GM23338 (cell line): ENCODE measurements around the gene SORBS1. TPM values are rescaled to one million over a fixed set of nuclear protein-coding genes. Genes with fewer than 3 reads are reported as not detected.

Experiments used
- ATAC-seq: fragments of 200-7000 bp; cut with Tn5 transposase; 3 replicates; pipeline ENCODE4 v1.9.1; 2020
- DNase-seq: peaks from one replicate; pipeline ENCODE4 v3.0.0-alpha.2; 2015; ENCODE audit warnings: low spot score
- H2AFZ ChIP-seq: fragments of 200-600 bp; sonication (generic); 2 replicates; pipeline ENCODE4 v1.8.0; 2016; ENCODE audit warnings: antibody characterized with exemption, mild to moderate bottlenecking, moderate library complexity
- H3F3A ChIP-seq: fragments of 200-600 bp; sonication (generic); replicated peaks from 2 replicates; pipeline ENCODE4 v1.8.0; 2017; ENCODE audit warnings: antibody characterized with exemption, mixed run types, low read depth
- H3K27ac ChIP-seq: fragments of 200-600 bp; sonication (generic); 2 replicates; pipeline ENCODE4 v1.6.1; 2016; ENCODE audit warnings: low read depth
- H3K27me3 ChIP-seq: fragments of 200-600 bp; sonication (generic); 2 replicates; pipeline ENCODE4 v1.8.0; 2016; ENCODE audit warnings: mild to moderate bottlenecking, mixed run types, moderate library complexity; ENCODE audit not compliant: insufficient read depth
- H3K36me3 ChIP-seq: fragments of 200-600 bp; sonication (generic); 2 replicates; pipeline ENCODE4 v1.8.0; 2016; ENCODE audit warnings: mild to moderate bottlenecking; ENCODE audit not compliant: insufficient read depth
- H3K4me1 ChIP-seq: fragments of 200-600 bp; sonication (generic); 2 replicates; pipeline ENCODE4 v1.8.0; 2016; ENCODE audit warnings: mild to moderate bottlenecking, moderate library complexity; ENCODE audit not compliant: insufficient read depth
- H3K4me2 ChIP-seq: fragments of 200-600 bp; sonication (generic); 2 replicates; pipeline ENCODE4 v1.7.1; 2017; ENCODE audit warnings: mixed run types
- H3K4me3 ChIP-seq: fragments of 200-600 bp; sonication (generic); 2 replicates; pipeline ENCODE4 v1.6.1; 2016; ENCODE audit warnings: mixed run types
- H3K79me2 ChIP-seq: fragments of 200-600 bp; sonication (generic); replicated peaks from 2 replicates; pipeline ENCODE4 v1.8.0; 2017; ENCODE audit warnings: mild to moderate bottlenecking; ENCODE audit not compliant: insufficient read depth
- H3K9me2 ChIP-seq: fragments of 200-600 bp; sonication (generic); 2 replicates; pipeline ENCODE4 v1.8.0; 2017; ENCODE audit not compliant: insufficient read depth
- H4K20me1 ChIP-seq: fragments of 200-600 bp; sonication (generic); replicated peaks from 2 replicates; pipeline ENCODE4 v1.8.0; 2017; ENCODE audit warnings: mild to moderate bottlenecking; ENCODE audit not compliant: insufficient read depth
- H3K27ac Mint-ChIP-seq: 2 replicates; pipeline ENCODE4 v1.8.0; 2020; ENCODE audit warnings: inconsistent platforms, mild to moderate bottlenecking, moderate library complexity, mixed read lengths
- H3K27me3 Mint-ChIP-seq: 3 replicates; pipeline ENCODE4 v1.8.0; 2022; ENCODE audit warnings: low read depth, mild to moderate bottlenecking, moderate library complexity, mixed read lengths, inconsistent platforms; ENCODE audit not compliant: insufficient read depth, poor library complexity
- H3K36me3 Mint-ChIP-seq: 3 replicates; pipeline ENCODE4 v1.8.0; 2021; ENCODE audit warnings: low read depth, mild to moderate bottlenecking, inconsistent platforms, moderate library complexity, mixed read lengths
- H3K4me1 Mint-ChIP-seq: 3 replicates; pipeline ENCODE4 v1.8.0; 2020; ENCODE audit warnings: mild to moderate bottlenecking, inconsistent platforms, mixed read lengths
- H3K4me3 Mint-ChIP-seq: 3 replicates; pipeline ENCODE4 v1.8.0; 2021; ENCODE audit warnings: moderate library complexity, mild to moderate bottlenecking, inconsistent platforms, mixed read lengths
- H3K9me3 Mint-ChIP-seq: 3 replicates; pipeline ENCODE4 v1.8.0; 2020; ENCODE audit warnings: moderate library complexity, mild to moderate bottlenecking, inconsistent platforms, mixed read lengths
- CREB1 ChIP-seq: fragments of 250-450 bp; sonication (Bioruptor Pico); IDR thresholded peaks from 2 replicates; pipeline ENCODE4 v1.5.0; 2020; ENCODE audit warnings: low read depth, mild to moderate bottlenecking, moderate library complexity
- EZH2 ChIP-seq: fragments of 200-600 bp; sonication (generic); IDR thresholded peaks from one replicate; pipeline ENCODE4 v1.8.0; 2017; ENCODE audit warnings: antibody characterized with exemption, mild to moderate bottlenecking, low read depth; ENCODE audit not compliant: unreplicated experiment
- JUNB ChIP-seq: IDR thresholded peaks from one replicate; pipeline ENCODE4 v1.6.1; 2016; ENCODE audit warnings: antibody characterized with exemption; ENCODE audit not compliant: unreplicated experiment
- NANOG ChIP-seq: IDR thresholded peaks from 2 replicates; pipeline ENCODE4 v1.6.1; 2016; ENCODE audit warnings: antibody characterized with exemption, borderline replicate concordance
- ZNF114 ChIP-seq: fragments of 250-450 bp; sonication (Bioruptor Pico); IDR thresholded peaks from 2 replicates; pipeline ENCODE4 v1.5.0; 2020; ENCODE audit warnings: mild to moderate bottlenecking, moderate library complexity
- ZNF331 ChIP-seq: fragments of 250-450 bp; sonication (Bioruptor Pico); IDR thresholded peaks from 2 replicates; pipeline ENCODE4 v1.5.0; 2020; ENCODE audit warnings: low read depth, mild to moderate bottlenecking, moderate library complexity
- polyA plus RNA-seq: library from polyadenylated mRNA; unstranded; fragments of >200 nt; fragmentation: Nextera tagmentation; extraction: Ambion mirVana; gene quantifications from 2 replicates; pipeline ENCODE4 v1.2.1, GENCODE V29; 2016
- total RNA-seq: library from RNA; depleted of rRNA; stranded (reverse); fragments of >200 nt; shearing (Covaris generic); gene quantifications from 2 replicates; pipeline ENCODE4 v1.2.3, GENCODE V29; 2014
- TF ChIP-seq, protein P1 (sequence below): IDR thresholded peaks from 2 replicates; pipeline ENCODE4 v1.6.1; 2016; ENCODE audit warnings: antibody characterized with exemption
- TF ChIP-seq, protein P2 (sequence below): IDR thresholded peaks from one replicate; pipeline ENCODE4 v1.6.1; 2018; ENCODE audit warnings: antibody characterized with exemption; ENCODE audit not compliant: unreplicated experiment
- TF ChIP-seq, protein P3 (sequence below): fragments of 250-450 bp; sonication (Bioruptor Pico); IDR thresholded peaks from 2 replicates; pipeline ENCODE4 v1.5.0; 2020; ENCODE audit warnings: mild to moderate bottlenecking, moderate library complexity

The SORBS1 gene
- total and polyA plus RNA-seq, 2 experiments from 2014 or later, result 47.7 to 51.5 TPM

DNA sequence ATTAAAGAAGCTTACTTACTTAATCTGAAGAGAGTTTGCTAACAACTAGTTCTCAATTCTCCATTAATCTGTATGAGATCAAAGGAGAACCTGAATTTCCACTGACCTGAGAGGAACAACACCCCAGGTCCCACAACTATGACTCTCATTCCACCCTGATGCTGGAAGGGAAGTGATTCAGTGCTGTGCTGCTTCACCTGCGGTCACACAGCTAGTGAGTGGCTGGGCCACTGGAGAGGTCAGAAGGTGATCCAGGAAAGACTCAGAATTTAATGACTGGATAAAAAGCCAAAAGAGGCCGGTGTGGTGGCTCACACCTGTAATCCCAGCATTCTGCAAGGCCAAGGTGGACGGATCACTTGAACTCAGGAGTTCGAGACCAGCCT lies 23.6 kb downstream of the SORBS1 start:
- no peak overlapping the region for H3K27ac Mint-ChIP-seq
- peaks cover 36% of the 10 kb centered on the region for H3K4me1 ChIP-seq
- 0 out of 2 replicates have a peak, but pooled peaks cover 6% of the 10 kb centered on the region for H3F3A ChIP-seq
- H3K36me3 Mint-ChIP-seq, result no peaks in the 10 kb centered on the region; the same call in 2 of the 3 replicates
- peaks cover 3% of the 10 kb centered on the region for H3K27me3 Mint-ChIP-seq
- H3K4me2 ChIP-seq, result no peak overlapping the region
- no peak overlapping the region for H3K27ac ChIP-seq
- H4K20me1 ChIP-seq, result peaks cover 24% of the 10 kb centered on the region
- DNase-seq, result no peak
- H3K4me3 Mint-ChIP-seq, result no peak overlapping the region
- H3K79me2 ChIP-seq, result peaks cover 88% of the 10 kb centered on the region
- H3K4me1 Mint-ChIP-seq, result peaks cover 27% of the 10 kb centered on the region
- no peak overlapping the region for H3K4me3 ChIP-seq
- H3K9me3 Mint-ChIP-seq, result no peaks in the 10 kb centered on the region
- H3K27me3 ChIP-seq, result no peaks in the 10 kb centered on the region
- no peaks in the 10 kb centered on the region for H3K36me3 ChIP-seq
- no peak for ATAC-seq
- no peak overlapping the region for H2AFZ ChIP-seq
- TF ChIP-seq, protein P1, sequence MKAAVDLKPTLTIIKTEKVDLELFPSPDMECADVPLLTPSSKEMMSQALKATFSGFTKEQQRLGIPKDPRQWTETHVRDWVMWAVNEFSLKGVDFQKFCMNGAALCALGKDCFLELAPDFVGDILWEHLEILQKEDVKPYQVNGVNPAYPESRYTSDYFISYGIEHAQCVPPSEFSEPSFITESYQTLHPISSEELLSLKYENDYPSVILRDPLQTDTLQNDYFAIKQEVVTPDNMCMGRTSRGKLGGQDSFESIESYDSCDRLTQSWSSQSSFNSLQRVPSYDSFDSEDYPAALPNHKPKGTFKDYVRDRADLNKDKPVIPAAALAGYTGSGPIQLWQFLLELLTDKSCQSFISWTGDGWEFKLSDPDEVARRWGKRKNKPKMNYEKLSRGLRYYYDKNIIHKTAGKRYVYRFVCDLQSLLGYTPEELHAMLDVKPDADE, result no peak
- no peak for TF ChIP-seq EZH2
- peaks cover 11% of the 10 kb centered on the region; the same call in 1 of the 2 replicates for H3K9me2 ChIP-seq

DNA sequence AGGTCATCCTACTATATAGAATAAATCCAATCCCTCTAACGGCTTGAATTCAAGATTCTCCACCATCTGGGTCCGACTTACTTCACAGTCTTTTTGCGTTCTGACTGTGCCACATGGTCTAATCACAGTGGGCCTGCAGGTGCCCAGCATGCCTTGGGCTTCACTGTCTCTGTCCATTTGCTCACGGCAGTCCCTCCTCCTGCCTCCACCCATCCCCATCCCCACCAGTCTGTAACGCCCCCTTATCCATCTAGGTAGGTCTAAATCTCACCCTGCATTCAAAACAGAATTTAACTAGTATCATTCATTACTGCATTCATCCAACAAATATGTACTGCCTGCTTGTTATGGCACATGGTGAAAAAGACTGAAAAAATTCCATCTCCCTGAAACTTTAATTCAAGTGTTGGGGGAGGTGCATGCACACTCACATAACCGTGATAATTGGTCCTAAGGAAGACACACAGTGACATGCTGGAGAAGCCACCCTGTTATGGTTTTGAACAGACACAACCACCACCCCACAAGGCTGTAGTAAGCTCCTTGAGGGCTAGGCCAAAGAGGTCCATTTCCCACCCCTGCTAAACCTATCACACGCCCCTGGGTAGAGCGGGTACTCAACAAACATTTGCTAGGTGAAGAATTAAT lies 24.2 kb downstream of the SORBS1 start:
- Histone ChIP-seq H3F3A (0 out of 2 replicates have a peak, but pooled peaks cover 6% of the 10 kb centered on the region), H3K4me3 (no peak overlapping the region), H4K20me1 (peaks cover 25% of the 10 kb centered on the region), H3K4me2 (no peak overlapping the region), H2AFZ (no peak overlapping the region), H3K27ac (no peak overlapping the region), H3K4me1 (peaks cover 37% of the 10 kb centered on the region), H3K79me2 (peaks cover 86% of the 10 kb centered on the region), H3K9me2 (peaks cover 11% of the 10 kb centered on the region; the same call in 1 of the 2 replicates), H3K27me3 (no peaks in the 10 kb centered on the region), H3K36me3 (no peaks in the 10 kb centered on the region)
- no peaks in the 10 kb centered on the region; the same call in 2 of the 3 replicates for H3K36me3 Mint-ChIP-seq
- H3K27ac Mint-ChIP-seq, result no peak overlapping the region
- peaks cover 3% of the 10 kb centered on the region for H3K27me3 Mint-ChIP-seq
- DNase-seq (no peak), ATAC-seq (no peak)
- no peaks in the 10 kb centered on the region for H3K9me3 Mint-ChIP-seq
- no peak overlapping the region for H3K4me3 Mint-ChIP-seq
- peaks cover 32% of the 10 kb centered on the region for H3K4me1 Mint-ChIP-seq
- no peak for TF ChIP-seq JUNB
- TF ChIP-seq, protein P2, sequence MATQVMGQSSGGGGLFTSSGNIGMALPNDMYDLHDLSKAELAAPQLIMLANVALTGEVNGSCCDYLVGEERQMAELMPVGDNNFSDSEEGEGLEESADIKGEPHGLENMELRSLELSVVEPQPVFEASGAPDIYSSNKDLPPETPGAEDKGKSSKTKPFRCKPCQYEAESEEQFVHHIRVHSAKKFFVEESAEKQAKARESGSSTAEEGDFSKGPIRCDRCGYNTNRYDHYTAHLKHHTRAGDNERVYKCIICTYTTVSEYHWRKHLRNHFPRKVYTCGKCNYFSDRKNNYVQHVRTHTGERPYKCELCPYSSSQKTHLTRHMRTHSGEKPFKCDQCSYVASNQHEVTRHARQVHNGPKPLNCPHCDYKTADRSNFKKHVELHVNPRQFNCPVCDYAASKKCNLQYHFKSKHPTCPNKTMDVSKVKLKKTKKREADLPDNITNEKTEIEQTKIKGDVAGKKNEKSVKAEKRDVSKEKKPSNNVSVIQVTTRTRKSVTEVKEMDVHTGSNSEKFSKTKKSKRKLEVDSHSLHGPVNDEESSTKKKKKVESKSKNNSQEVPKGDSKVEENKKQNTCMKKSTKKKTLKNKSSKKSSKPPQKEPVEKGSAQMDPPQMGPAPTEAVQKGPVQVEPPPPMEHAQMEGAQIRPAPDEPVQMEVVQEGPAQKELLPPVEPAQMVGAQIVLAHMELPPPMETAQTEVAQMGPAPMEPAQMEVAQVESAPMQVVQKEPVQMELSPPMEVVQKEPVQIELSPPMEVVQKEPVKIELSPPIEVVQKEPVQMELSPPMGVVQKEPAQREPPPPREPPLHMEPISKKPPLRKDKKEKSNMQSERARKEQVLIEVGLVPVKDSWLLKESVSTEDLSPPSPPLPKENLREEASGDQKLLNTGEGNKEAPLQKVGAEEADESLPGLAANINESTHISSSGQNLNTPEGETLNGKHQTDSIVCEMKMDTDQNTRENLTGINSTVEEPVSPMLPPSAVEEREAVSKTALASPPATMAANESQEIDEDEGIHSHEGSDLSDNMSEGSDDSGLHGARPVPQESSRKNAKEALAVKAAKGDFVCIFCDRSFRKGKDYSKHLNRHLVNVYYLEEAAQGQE, result no peak
- no peak for TF ChIP-seq ZNF331
- TF ChIP-seq, protein P3, sequence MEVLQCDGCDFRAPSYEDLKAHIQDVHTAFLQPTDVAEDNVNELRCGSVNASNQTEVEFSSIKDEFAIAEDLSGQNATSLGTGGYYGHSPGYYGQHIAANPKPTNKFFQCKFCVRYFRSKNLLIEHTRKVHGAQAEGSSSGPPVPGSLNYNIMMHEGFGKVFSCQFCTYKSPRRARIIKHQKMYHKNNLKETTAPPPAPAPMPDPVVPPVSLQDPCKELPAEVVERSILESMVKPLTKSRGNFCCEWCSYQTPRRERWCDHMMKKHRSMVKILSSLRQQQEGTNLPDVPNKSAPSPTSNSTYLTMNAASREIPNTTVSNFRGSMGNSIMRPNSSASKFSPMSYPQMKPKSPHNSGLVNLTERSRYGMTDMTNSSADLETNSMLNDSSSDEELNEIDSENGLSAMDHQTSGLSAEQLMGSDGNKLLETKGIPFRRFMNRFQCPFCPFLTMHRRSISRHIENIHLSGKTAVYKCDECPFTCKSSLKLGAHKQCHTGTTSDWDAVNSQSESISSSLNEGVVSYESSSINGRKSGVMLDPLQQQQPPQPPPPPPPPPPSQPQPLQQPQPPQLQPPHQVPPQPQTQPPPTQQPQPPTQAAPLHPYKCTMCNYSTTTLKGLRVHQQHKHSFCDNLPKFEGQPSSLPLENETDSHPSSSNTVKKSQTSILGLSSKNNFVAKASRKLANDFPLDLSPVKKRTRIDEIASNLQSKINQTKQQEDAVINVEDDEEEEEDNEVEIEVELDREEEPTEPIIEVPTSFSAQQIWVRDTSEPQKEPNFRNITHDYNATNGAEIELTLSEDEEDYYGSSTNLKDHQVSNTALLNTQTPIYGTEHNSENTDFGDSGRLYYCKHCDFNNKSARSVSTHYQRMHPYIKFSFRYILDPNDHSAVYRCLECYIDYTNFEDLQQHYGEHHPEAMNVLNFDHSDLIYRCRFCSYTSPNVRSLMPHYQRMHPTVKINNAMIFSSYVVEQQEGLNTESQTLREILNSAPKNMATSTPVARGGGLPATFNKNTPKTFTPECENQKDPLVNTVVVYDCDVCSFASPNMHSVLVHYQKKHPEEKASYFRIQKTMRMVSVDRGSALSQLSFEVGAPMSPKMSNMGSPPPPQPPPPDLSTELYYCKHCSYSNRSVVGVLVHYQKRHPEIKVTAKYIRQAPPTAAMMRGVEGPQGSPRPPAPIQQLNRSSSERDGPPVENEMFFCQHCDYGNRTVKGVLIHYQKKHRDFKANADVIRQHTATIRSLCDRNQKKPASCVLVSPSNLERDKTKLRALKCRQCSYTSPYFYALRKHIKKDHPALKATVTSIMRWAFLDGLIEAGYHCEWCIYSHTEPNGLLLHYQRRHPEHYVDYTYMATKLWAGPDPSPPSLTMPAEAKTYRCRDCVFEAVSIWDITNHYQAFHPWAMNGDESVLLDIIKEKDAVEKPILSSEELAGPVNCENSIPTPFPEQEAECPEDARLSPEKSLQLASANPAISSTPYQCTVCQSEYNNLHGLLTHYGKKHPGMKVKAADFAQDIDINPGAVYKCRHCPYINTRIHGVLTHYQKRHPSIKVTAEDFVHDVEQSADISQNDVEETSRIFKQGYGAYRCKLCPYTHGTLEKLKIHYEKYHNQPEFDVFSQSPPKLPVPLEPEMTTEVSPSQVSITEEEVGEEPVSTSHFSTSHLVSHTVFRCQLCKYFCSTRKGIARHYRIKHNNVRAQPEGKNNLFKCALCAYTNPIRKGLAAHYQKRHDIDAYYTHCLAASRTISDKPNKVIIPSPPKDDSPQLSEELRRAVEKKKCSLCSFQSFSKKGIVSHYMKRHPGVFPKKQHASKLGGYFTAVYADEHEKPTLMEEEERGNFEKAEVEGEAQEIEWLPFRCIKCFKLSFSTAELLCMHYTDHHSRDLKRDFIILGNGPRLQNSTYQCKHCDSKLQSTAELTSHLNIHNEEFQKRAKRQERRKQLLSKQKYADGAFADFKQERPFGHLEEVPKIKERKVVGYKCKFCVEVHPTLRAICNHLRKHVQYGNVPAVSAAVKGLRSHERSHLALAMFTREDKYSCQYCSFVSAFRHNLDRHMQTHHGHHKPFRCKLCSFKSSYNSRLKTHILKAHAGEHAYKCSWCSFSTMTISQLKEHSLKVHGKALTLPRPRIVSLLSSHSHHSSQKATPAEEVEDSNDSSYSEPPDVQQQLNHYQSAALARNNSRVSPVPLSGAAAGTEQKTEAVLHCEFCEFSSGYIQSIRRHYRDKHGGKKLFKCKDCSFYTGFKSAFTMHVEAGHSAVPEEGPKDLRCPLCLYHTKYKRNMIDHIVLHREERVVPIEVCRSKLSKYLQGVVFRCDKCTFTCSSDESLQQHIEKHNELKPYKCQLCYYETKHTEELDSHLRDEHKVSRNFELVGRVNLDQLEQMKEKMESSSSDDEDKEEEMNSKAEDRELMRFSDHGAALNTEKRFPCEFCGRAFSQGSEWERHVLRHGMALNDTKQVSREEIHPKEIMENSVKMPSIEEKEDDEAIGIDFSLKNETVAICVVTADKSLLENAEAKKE (CRISPR knock-in tag), result no peak
- TF ChIP-seq NANOG, result no peak
- TF ChIP-seq, protein P1, result no peak
- no peak for TF ChIP-seq ZNF114
- TF ChIP-seq CREB1, result no peak
